NB4 (cell line): Measurements from ENCODE around the gene C9orf85.

ENCODE experiments used
- MYC ChIP-seq: IDR thresholded peaks from 2 replicates; pipeline ENCODE4 v1.6.1; 2011; ENCODE audit warnings: low read depth, low read length
- POLR2A ChIP-seq: IDR thresholded peaks from 2 replicates; pipeline ENCODE4 v1.6.1; 2011; ENCODE audit warnings: mild to moderate bottlenecking; ENCODE audit not compliant: insufficient read length; ENCODE audit errors: extremely low read depth
- TF ChIP-seq, protein P1 (sequence below): IDR thresholded peaks from one replicate; pipeline ENCODE4 v1.5.1; 2012; ENCODE audit warnings: low read depth, low read length
- TF ChIP-seq, protein P2 (sequence below): IDR thresholded peaks from 2 replicates; pipeline ENCODE4 v1.6.1; 2011; ENCODE audit warnings: low read depth, low read length

DNA sequence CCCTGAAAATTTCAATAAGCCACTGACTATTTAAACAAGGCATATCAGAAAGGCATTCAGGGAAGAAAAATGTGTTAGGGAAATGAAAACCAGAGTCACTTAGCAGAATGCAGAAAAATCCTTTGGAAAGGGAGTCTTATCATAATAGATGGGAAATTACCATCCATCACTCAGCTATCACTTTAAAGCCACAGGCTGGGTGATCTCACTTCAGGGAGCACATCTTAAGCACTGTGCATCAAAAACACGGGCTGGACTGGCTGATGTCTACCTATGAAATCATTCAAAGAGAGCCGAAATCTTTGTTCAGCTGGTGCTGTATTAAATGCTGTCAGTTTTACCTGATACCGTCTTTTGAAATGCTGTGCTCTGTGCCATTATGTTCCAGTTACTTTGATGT lies 75.5 kb downstream of the C9orf85 start:
- TF ChIP-seq, protein P1, sequence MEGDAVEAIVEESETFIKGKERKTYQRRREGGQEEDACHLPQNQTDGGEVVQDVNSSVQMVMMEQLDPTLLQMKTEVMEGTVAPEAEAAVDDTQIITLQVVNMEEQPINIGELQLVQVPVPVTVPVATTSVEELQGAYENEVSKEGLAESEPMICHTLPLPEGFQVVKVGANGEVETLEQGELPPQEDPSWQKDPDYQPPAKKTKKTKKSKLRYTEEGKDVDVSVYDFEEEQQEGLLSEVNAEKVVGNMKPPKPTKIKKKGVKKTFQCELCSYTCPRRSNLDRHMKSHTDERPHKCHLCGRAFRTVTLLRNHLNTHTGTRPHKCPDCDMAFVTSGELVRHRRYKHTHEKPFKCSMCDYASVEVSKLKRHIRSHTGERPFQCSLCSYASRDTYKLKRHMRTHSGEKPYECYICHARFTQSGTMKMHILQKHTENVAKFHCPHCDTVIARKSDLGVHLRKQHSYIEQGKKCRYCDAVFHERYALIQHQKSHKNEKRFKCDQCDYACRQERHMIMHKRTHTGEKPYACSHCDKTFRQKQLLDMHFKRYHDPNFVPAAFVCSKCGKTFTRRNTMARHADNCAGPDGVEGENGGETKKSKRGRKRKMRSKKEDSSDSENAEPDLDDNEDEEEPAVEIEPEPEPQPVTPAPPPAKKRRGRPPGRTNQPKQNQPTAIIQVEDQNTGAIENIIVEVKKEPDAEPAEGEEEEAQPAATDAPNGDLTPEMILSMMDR: no peak
- TF ChIP-seq POLR2A: no peak
- TF ChIP-seq, protein P2, sequence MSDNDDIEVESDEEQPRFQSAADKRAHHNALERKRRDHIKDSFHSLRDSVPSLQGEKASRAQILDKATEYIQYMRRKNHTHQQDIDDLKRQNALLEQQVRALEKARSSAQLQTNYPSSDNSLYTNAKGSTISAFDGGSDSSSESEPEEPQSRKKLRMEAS: no peak
- TF ChIP-seq MYC: no peak
